Ammon's horn (tissue), 1 donor: ENCODE data around the gene HBB.
"Not testable (repeated sequence)": the region's sequence is repeated elsewhere in the genome, so short reads cannot be mapped to it uniquely, and the experiment has no call there.

Experiments used
- DNase-seq: peaks from one replicate; pipeline ENCODE4 v3.0.0-alpha.2; 2016; ENCODE audit warnings: low spot score

Gene HBB

GRCh38 chr11:5226732-5227310 lies at the start of gene HBB:
Gene HBB (minus strand): TSS chr11:5227071. CDS start chr11:5227021, 50 bp downstream.
- no peak for DNase-seq

GRCh38 chr11:5275369-5276110 lies 48.7 kb upstream of the HBB start:
- no peak for DNase-seq

- DNase-seq, result no peak
Measured at GRCh38 chr11:5274395-5274794, 47.5 kb upstream of the HBB start.

- DNase-seq, result no peak
Measured at GRCh38 chr11:5272395-5273017, 45.6 kb upstream of the HBB start.

- no peak for DNase-seq
Measured at GRCh38 chr11:5269715-5270147, 42.9 kb upstream of the HBB start, which contains the start of gene HBE1. Gene HBE1 (minus strand): TSS chr11:5269945. CDS start chr11:5269890, 55 bp downstream.

GRCh38 chr11:5267033-5267563 lies 40.2 kb upstream of the HBB start:
- DNase-seq, result no peak

- DNase-seq, result no peak
Measured at GRCh38 chr11:5266609-5267008, 39.7 kb upstream of the HBB start.

GRCh38 chr11:5265832-5266231 lies 39.0 kb upstream of the HBB start:
- DNase-seq, result no peak

GRCh38 chr11:5258543-5259262 lies 31.8 kb upstream of the HBB start:
- DNase-seq, result no peak

GRCh38 chr11:5257296-5257695 lies 30.4 kb upstream of the HBB start:
- DNase-seq, result no peak

- DNase-seq, result not testable (repeated sequence)
Measured at GRCh38 chr11:5254646-5255413, 28.0 kb upstream of the HBB start, which contains the start of gene HBG2. Gene HBG2 (minus strand): TSS chr11:5254781. CDS start chr11:5254728, 53 bp downstream.

- not testable (repeated sequence) for DNase-seq
Measured at GRCh38 chr11:5254023-5254422, 27.2 kb upstream of the HBB start.

- DNase-seq, result not testable (repeated sequence)
Measured at GRCh38 chr11:5253440-5253839, 26.6 kb upstream of the HBB start.

- no peak for DNase-seq
Measured at GRCh38 chr11:5252919-5253265, 26.0 kb upstream of the HBB start.

GRCh38 chr11:5252192-5252918 lies 25.5 kb upstream of the HBB start:
- DNase-seq, result no peak

GRCh38 chr11:5251746-5252145 lies 24.9 kb upstream of the HBB start:
- no peak for DNase-seq

- DNase-seq, result no peak
Measured at GRCh38 chr11:5250543-5251204, 23.8 kb upstream of the HBB start.

- DNase-seq, result not testable (repeated sequence)
Measured at GRCh38 chr11:5249807-5250396, 23.0 kb upstream of the HBB start, which contains the start of gene HBG1. Gene HBG1 (minus strand): TSS chr11:5249857. CDS start chr11:5249804, 53 bp downstream.

GRCh38 chr11:5248498-5248897 lies 21.6 kb upstream of the HBB start:
- not testable (repeated sequence) for DNase-seq
